NCI-H345 treated with DMSO at 0.1 percent for 48 hours (cell line): Measurements from ENCODE around the gene GCNT1.
"Not testable (repeated sequence)": the region's sequence is repeated elsewhere in the genome, so short reads cannot be mapped to it uniquely, and the experiment has no call there.

Experiments used
- DNase-seq: peaks from one replicate; lab custom pipeline; 2025; ENCODE audit not compliant: unreplicated experiment; lab: John Stamatoyannopoulos, UW

Gene GCNT1

DNA sequence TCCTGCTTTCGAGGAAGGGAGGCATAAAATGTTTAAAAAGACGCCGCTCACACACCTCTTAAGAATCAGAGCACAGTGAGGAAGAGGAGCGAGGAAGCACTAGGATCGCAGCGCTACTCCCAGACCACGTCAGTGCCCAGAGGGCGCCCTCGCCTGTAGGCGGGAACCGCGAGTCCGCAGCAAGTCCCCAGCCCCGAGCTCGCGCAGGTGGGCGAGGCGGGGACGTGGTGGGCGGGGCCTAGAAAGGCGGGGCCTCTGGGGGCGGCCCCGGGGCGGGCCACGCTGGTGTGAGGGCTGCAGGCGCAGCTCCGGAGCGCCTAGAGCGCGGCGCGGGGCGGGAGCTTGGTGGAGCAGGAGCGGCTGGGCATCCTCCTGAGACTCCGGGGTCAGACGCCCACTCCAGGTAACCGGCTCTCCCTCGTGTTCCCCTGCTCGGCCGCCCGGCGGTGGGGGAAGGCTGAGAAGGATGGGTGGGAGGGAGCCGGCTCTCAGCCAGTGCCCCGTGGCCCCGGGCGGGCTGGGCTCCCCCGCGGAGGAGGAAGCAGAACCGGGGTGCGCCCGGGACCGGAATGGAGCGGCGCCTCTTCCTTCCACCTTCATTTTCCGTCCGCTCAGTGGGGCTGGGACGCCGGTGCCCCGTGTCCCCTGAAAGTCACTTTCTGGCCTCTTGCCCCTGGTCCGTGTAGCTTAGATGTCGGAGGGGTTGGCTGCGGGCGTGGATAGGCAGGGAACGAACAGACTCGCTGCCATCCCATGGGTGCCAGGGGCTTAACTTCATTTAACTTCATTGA is at the start of gene GCNT1:
TSS of gene GCNT1 (plus strand) at position 280 of the 791 bp plus-strand sequence. CDS start 43,200 bp downstream, outside the sequence.
- DNase-seq: peak; percentile 78

DNA sequence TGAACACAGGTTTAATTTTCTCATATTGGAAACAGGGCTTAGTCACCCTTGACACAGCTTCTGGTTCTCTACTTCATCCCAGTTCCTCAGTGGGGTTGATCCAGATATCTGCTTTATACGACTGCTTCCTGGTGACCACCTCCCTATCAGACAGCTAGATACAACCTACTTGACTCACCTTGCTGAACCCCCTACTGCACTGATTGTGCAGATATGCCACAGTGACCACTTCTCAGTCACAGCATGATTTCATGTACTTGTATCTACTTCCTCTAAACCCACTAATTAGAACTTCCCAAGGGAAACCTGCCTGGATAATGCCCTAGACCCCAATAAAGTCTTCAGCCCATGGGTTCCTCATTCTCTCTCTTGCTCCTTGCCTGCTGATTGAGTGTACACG is 46.3 kb upstream of the GCNT1 start:
- DNase-seq: no peak

DNA sequence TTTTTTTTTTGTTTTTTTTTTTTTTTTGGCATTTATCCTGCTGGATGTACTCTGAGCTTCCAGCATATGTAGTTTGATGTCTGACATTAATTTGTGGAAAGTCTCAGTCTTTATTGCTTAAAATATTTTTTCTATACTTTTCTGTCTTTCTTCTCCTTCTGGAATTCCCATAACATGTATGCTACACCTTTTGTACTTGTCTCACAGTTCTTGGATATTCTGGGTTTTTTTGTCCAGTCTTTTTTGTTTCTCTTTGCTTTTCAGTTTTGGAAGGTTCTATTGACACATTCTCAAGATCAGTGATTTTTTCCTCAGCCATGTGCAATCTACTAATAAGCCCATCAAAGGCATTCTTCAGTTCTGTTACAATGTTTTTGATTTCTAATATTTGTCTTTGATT is 45.3 kb upstream of the GCNT1 start:
- no peak for DNase-seq

DNA sequence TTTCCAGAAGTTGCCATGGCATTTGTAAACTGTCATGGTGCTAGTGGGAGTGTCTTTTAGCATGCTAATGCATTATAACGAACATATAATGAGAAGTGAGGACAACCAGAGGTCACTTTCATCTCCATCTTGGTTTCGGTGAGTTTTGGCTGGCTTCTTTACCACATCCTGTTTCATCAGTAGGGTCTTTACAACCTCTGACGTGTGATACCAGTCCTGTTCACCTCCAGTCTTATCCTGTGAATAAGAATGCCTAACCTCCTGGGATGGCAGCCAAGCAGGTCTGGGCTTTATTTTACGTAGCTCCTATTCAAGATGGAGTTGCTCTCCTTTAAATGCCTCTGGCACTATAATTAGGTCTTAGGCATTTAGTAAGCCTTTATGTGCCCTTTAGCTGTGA is 44.3 kb upstream of the GCNT1 start:
- DNase-seq: no peak

DNA sequence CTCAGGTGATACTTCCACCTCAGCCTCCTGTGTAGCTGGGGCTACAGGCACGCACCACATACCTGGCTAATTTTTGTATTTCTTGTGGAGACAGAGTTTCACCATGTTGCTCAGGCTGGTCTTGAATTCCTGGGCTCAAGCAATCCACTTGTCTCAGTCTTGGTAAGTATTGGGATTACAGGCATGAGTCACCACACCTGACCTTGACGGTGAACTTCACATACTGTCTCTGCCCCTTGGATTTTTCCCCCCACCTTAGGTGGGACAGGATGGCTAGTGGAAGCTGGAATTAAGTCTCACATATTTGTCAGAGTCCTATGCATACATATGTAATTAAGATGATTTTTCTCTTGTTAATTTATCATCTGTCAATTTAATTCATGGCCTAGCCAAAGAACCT is 43.8 kb upstream of the GCNT1 start:
- no peak for DNase-seq

DNA sequence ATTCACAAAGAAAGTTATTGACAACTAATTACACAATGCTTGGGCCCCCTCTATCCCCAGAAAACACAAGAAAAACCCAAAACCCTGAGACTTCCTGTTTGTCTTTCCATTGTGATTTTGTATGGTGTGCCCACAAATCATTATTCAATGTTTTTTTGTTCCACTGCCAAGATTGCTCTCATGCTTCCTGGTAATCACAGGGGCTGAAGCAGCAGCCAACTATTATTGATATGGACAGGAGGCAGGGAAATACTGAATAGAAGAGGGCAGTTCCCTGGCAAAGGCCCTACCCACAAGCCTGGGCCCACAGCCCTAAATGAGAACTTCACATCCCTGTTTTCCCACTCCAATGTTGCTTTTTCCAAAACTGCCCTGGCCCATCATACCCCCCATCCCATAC is 43.3 kb upstream of the GCNT1 start:
- DNase-seq: no peak

DNA sequence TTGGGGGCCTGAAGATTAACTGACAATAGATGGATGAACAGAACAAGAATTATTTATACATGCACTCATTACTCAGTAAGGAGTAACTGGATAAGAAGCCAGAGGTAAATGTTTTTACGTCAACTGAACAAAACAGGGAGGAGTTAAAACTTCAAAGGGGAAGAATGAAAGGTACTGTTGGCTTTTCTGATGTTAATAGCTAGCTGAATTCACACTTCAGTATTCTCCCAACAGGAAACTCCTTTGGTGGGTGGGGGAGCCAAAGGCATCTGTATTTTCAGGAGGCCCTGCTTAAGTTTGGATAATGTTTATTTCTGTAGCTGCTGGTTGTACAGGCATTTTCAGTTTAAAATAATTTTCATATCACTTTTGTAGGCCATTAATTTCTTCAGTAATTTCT is 41.6 kb upstream of the GCNT1 start:
- no peak for DNase-seq

DNA sequence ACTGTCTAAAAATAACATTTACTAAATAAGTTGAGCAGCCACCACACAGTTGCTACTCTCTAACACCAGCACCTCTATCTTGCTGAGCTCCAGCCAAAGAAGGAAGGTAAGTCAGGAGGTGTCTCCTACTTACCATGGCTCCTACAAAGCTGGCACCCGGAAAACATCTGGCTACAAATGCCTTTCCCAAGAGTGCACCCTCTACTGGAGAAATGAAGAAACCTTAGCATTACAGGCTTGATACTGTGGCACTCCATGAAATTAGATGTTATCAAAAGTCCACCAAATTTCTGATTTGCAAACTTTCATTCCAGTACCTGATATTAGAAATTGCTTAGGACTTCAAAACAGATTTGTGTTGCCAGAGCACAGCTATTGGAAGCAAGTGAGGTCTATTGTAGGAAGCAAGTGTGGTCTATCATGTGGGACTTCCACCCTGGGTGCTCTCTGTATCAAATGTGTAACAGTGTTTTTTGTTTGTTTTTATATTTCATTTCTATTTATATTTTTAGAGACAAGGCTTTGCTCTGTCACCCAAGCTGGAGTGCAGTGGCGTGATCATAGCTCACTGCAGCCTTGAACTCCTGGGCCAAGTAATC is 39.1 kb upstream of the GCNT1 start:
- DNase-seq: no peak

DNA sequence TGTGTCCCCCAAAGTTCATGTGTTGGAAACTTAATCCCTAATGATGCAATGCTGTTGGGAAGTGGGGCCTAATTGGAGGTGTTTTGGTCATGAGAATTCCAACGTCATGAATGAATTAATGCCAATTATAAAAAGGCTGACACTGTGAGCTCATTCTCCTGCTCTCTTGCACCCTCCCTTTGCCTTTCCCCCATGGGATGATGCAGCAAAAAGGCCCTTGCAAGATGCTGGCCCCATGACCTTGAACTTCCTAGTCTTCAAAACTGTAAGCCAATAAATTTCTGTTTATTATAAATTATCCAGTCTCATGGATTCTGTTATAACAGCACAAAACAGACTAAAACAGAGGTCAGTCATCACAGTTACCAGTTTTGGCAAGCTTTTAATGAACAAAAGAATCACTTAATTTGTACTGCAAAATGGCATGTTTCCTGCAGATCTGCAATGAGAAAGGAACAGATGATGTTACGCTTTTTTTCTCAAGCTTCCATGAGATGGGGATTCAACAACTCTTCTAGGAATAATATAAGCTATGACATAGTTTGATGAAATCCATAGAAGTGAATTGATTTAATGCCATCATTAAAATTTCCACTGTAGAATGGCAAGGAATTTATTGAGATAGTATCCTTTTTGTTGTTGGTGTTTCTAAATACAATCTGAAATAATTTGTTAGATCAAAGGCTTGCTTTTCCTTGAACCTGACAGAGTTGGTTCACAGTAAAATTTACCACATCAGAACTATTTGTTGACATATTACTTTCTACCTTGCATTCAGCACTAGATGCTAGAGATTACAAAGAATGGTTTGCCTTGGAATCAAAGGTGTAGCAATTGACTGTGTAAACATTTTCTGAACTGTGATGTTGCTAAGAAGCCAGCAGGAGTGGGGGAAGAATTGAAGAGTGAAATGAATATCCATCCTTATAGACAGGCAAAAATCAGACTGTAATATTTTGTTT is 35.5 kb upstream of the GCNT1 start:
- DNase-seq: no peak

DNA sequence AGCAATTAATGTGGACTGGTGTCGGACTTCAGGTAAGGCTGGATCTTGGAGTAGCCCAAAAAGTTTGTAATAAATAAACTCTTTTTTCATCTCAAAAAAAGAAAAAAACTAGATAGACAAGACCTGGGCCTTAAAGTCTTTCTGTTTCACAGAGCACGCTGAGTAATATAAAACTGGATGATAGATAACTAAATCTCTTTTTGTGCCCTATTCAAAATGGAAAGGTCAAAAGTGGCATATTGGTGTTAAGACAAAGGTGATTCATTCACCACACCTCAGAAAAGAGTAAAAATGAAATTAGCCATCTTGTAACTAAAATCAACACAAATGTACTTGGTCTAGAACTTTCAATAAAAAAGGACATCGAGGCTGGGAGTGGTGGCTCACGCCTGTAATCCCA is 34.5 kb upstream of the GCNT1 start:
- DNase-seq: no peak

DNA sequence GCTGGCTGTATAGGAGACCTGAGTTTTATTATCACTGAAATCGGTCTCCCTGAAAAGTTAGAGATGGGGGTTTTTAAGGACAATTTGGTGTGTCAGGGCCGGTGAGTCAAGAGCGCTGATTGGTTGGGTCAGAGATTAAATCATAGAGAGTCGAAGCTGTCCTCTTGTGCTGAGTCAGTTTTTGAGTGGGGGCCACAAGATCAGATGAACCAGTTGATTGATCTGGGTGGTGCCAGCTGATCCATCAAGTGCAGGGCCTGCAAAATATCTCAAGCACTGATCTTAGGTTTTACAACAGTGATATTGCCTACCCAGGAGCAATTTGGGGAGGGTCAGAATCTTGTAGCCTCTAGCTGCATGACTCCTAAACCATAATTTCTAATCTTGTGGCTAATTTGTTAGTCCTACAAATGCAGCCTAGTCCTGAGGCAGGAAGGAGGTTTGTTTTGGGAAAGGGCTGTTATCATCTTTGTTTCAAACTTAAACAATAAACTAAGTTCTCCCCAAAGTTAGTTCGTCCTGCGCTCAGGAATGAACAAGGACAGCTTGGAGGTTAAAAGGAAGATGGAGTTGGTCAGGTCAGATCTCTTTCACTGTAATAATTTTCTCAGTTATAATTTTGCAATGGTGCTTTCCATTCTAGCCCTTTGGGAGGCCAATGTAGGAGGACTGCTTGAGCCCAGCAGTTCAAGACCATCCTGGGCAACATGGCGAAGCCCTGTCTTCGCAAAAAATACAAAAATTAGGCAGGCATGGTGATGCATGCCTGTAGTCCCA is 33.1 kb upstream of the GCNT1 start:
- DNase-seq: no peak

DNA sequence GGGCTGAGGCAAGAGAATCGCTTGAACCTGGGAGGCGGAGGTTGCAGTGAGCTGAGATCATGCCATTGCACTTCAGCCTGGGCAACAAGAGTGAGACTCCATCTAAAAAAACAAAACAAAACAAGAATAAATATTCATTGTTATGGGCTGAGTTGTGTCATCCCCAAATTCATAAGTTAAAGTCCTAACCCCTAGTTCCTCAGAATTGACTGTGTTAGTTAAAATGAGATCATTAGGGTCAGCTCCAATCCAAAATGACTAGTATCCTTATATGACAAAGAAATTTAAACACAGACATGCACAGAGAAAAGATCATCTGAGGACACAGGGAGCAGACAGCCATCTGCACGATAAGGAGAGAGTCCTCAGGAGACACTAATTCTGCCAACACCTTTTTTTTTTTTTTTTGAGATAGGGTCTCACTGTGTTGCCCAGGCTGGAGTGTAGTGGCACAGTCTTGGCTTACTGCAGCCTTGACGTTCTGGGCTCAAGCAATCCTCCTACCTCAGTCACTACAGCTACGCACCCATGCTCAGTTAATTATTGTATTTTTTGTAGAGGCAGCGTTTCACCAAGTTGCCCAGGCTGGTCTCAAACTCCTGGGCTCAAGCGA is 32.1 kb upstream of the GCNT1 start:
- no peak for DNase-seq

DNA sequence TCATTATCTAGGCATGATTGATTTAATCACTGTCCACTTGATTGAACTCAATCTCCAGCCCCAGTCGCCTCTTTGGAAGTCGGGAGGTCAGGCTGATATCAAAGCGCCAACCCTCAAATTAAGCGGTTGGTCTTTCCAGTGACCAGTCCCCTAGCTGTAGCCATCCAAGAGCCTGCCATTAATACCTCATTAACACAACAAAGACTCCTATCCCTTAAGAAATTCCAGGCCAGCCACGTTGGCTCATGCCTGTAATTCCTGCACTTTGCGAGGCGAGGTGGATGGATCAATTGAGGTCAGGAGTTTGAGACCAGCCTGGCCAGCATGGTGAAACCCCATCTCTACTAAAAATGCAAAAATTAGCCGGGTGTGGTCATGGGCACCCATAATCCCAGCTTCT is 27.4 kb upstream of the GCNT1 start:
- DNase-seq: no peak

DNA sequence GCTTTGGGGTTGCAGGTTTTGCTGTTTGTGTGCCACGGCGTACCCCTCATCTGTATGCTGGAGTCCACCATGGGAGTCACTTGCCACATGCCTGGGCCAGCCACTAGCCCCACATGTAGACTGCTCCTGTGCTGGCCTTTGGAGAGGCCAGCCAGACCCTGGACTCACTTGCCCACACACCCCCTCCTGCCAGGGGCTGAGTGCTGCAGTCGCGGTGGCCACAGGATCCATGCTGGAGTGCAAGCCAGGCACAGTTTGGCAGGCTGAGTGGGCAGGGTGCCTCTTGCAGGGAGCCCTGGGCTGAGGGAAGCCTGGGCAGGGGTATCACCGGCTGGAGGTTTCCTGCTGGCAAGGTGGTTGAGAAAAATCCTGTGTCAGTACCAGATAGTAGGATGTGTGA is 25.6 kb upstream of the GCNT1 start:
- no peak for DNase-seq

DNA sequence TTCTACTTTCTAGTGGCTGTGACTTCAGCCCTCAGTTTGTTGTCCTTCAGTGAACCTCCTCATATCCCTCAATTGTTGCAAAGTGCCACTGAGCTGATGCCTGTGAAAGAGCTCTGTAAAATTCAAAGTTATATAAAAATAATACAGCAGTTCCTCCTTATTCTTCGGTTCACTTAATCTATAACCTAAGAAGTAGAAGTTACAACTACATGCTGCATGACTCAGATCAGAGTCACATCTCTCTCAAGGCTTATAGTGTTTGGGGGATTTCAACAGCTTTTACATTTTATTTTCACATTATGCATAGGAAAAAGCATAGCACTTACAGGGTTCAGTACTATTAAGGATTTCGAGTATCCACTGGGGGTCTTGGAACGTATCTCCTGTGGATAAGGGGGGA is 25.1 kb upstream of the GCNT1 start:
- no peak for DNase-seq

DNA sequence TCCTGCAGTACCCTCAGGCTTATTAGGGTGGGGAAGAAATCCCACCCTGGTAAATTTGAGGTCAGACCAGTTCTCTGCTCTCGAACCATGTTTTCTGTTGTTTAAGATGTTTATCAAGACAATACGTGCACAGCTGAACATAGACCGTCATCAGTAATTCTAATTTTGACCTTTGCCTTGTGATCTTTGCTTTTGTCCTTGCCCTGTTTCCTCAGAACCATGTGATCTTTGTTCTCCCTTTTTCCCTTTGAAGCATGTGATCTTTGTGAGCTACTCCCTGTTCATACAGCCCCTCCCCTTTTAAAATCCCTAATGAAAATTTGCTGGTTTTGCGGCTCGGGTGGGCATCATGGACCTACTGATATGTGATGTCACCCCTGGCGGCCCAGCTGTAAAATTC is 24.1 kb upstream of the GCNT1 start:
- not testable (repeated sequence) for DNase-seq

DNA sequence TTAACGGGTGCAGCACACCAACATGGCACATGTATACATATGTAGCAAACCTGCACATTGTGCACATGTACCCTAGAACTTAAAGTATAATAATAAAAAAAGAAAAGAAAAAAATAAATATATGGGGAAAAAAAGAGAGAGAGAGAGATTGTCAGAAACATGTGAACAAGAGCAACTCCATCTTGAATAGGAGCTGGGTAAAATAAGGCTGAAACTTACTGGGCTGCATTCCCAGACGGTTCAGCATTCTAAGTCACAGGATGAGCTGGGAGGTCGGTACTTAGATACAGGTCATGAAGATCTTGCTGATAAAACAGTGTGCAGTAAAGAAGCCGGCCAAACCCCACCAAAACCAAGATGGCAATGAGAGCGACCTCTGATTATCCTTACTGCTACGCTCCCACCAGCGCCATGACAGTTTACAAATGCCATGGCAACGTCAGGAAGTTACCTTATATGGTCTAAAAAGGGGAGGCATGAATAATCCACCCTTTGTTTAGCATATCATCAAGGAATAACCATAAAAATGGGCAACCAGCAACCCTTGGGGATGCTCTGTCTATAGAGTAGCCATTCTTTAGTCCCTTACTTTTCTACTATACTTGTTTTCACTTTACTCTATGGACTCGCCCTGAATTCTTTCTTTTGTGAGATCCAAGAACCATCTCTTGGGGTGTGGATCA is 21.8 kb upstream of the GCNT1 start:
- DNase-seq: not testable (repeated sequence)

DNA sequence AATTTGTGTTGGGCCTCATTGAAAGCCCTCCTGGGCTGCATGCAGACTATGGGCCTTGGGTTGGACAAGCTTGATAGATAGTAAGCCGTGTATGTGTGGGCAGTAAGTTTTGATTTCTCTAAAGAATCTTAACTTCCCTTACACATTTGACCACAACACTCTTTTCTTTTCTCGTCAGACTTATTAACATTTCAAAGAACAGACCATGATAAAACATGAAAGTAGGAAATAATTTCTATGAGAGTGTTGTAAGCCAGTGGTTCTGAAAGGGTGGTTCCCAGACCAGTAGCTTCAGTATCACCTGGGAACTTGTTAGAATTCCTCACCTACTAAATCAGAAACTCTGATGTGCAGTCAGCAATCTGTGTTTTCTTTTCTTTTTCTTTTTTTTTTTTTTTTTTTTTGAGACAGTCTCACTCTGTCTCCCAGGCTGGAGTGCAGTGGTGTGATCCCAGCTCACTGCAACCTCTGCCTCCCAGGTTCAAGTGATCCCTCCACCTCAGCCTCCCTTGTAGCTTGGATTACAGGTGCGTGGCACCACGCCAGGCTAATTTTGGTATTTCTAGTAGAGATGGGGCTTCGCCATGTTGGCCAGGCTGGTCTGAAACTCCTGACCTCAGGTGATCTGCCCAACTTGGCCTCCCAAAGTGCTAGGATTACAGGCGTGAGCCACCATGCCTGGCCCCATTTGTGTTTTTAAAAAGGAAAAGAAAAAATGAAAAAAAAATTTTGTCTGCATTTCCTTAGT is 20.0 kb upstream of the GCNT1 start:
- no peak for DNase-seq
